Heart left ventricle (tissue), 16 donors: ENCODE data around the gene CLSTN2. TPM values are rescaled to one million over a fixed set of nuclear protein-coding genes. Genes with fewer than 3 reads are reported as not detected.
A peak's percentile ranks its signal among the peaks of the same experiment; 100 is the strongest.

Source experiments
- ATAC-seq, 4 donors: fragments of 200-7000 bp; cut with Tn5 transposase; one replicate each; pipeline ENCODE4 v1.9.1; 2020 to 2022; ENCODE audit warnings: moderate library complexity in 4 of 4, mild to moderate bottlenecking in 3 of 4, moderate number of reproducible peaks in 1 of 4
- DNase-seq, 5 donors: peaks; one replicate each; pipeline ENCODE4 v3.0.0-alpha.2; 2020
- H3K27ac ChIP-seq, 12 donors: fragments of 200-600 bp; sonication (generic) in 4 of 12; one replicate each; pipeline versions ENCODE4 v1.5.0 to v1.8.0; 2016 to 2022; ENCODE audit warnings: mild to moderate bottlenecking in 2 of 12
- H3K27me3 ChIP-seq, 9 donors: fragments of 200-600 bp; sonication (generic) in 2 of 9; one replicate each; pipeline versions ENCODE4 v1.5.1 to v1.8.0; 2016 to 2022; ENCODE audit warnings: mild to moderate bottlenecking in 3 of 9
- H3K36me3 ChIP-seq, 9 donors: fragments of 200-600 bp; sonication (generic) in 2 of 9; one replicate each; pipeline versions ENCODE4 v1.5.0 to v1.8.0; 2018 to 2022; ENCODE audit warnings: mild to moderate bottlenecking in 2 of 9
- H3K4me1 ChIP-seq, 12 donors: fragments of 200-600 bp; sonication (generic) in 4 of 12; one replicate each; pipeline versions ENCODE4 v1.5.0 to v1.8.0; 2016 to 2022; ENCODE audit warnings: mild to moderate bottlenecking in 3 of 12
- H3K4me3 ChIP-seq, 12 donors: fragments of 200-600 bp; sonication (generic) in 4 of 12; one replicate each; pipeline versions ENCODE4 v1.5.0 to v1.8.0; 2017 to 2022; ENCODE audit warnings: mild to moderate bottlenecking in 9 of 12, moderate library complexity in 4 of 12
- H3K9me3 ChIP-seq, 12 donors: fragments of 200-600 bp; sonication (generic) in 4 of 12; one replicate each; pipeline versions ENCODE4 v1.5.0 to v1.8.0; 2016 to 2022; ENCODE audit warnings: mild to moderate bottlenecking in 1 of 12
- POLR2A ChIP-seq, 2 donors: fragments of 450-650 bp; IDR thresholded peaks; one replicate each; pipeline ENCODE4 v1.6.1; 2017; ENCODE audit warnings: antibody characterized with exemption in 2 of 2, mild to moderate bottlenecking in 2 of 2, moderate library complexity in 2 of 2
- WGBS, 4 donors: extraction: QIAGEN DNeasy Blood & Tissue Kit in 2 of 4; methylation state at CpG; one replicate each; pipeline versions ENCODE4 v1.1.5 to v1.1.7; 2013 to 2018; 5-methylcytosine and 5-hydroxymethylcytosine counted together
- intact Hi-C, 10 donors: fragments of 100-400 bp; cut with DNase I; formaldehyde crosslinking; loops; one replicate each; pipeline versions ENCODE4 v1.11.1 to v1.14.2; 2022
- polyA plus RNA-seq, 2 donors: library from polyadenylated mRNA; stranded (reverse); fragments of 200-250 nt; gene quantifications; one replicate each; pipeline ENCODE4 v1.2.3, GENCODE V29; 2013
- total RNA-seq, 9 donors: library from RNA; depleted of rRNA in 2 of 9; stranded (reverse); fragments of >200 nt in 2 of 9; fragmentation: NEBNext Ultra II Directional in 3 of 9; extraction: Animal tissue kit (Norgen Biotek cat#: 25700) in 3 of 9; gene quantifications; one replicate each; pipeline versions ENCODE4 v1.1.0 to v1.2.4, GENCODE V29; 2016 to 2023
- TF ChIP-seq, protein P1 (sequence below), 12 donors: fragments of 200-600 bp; sonication (generic) in 4 of 12; IDR thresholded peaks; one replicate each; pipeline versions ENCODE4 v1.5.0 to v1.8.0; 2018 to 2022; ENCODE audit warnings: antibody characterized with exemption in 12 of 12, mild to moderate bottlenecking in 5 of 12
- donor health status: ischemic (EF 13 %, LVEDD 7.1; RV severe dilation, severe dysfunction).
- donor health status: healthy with polysubstance abuse.
- donor health status: DM: no; HTN: yes; CAD: no.
- donor health status: DM: no; HTN: no; CAD: no.
- donor health status: ischemic (EF 25% LVEDD 6.9; RV normal size, moderate dysfunction).
- donor health status: ischemic (EF 25% LVEDD 5.7; RV mildly dilated, moderate dysfunction).
- donor health status: healthy.
- donor health status: DM: yes; HTN: yes; CAD: no.
- donor health status: ischemic (EF 35%, LVEDD 5.7; RV mildly dilated, moderate dysfunction).
- donor health status: nonischemic (EF 11% LVEDD 7.7; RV severe dilation, severe dysfunction).
- donor health status: DM: yes; HTN: yes; CAD: no.
- donor health status: PGD.
- donor health status: ischemic (EF 29% LVEDD 5.4; RV normal size, mild dysfunction).
- donor health status: nonischemic (EF 23%, LVEDD 6.1; RV moderate dilation, normal function).

CLSTN2 gene
- total and polyA plus RNA-seq, 11 donors: 0.69 to 7.6 (median 3.9) TPM

DNA sequence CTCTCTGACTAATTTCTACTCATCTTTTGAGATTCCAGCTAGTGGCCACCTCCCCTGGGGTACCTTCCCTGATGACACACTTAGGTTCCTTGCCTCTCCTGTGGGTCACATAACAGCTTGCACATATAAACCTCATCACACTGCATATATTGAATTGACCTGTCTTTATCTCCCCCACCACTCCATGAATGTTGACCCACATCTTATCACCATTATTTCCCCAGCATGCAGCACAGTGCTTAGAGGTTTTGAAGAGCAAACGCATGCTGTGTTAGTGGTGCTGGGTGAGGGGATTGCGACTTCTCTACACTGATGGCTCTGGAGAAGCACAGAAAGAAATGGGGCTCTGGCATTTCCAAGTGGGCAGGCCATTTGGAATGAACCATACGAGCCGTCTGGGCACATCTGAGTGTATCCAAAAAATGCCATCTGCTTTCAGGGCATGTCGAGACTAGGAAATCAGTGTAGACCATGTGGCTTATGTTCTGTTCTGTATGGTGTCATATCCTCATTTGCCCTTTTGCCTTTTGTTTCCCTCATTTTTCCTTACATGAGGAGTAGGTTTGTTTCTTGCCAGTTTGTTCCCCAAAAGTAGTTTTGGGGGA, 409.7 kb downstream of the CLSTN2 start:
- DNase-seq (no peak), ATAC-seq (no peak)
- intact Hi-C loops: no loop called here
- WGBS, 4 donors: 72 to 89% (median 84%) methylated on average over 5 of the region's 5 CpGs
- no peak for TF ChIP-seq POLR2A (IDR thresholded peaks at IDR 0.05)
- TF ChIP-seq, protein P1, sequence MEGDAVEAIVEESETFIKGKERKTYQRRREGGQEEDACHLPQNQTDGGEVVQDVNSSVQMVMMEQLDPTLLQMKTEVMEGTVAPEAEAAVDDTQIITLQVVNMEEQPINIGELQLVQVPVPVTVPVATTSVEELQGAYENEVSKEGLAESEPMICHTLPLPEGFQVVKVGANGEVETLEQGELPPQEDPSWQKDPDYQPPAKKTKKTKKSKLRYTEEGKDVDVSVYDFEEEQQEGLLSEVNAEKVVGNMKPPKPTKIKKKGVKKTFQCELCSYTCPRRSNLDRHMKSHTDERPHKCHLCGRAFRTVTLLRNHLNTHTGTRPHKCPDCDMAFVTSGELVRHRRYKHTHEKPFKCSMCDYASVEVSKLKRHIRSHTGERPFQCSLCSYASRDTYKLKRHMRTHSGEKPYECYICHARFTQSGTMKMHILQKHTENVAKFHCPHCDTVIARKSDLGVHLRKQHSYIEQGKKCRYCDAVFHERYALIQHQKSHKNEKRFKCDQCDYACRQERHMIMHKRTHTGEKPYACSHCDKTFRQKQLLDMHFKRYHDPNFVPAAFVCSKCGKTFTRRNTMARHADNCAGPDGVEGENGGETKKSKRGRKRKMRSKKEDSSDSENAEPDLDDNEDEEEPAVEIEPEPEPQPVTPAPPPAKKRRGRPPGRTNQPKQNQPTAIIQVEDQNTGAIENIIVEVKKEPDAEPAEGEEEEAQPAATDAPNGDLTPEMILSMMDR (IDR thresholded peaks at IDR 0.05): no peak
- Histone ChIP-seq H3K4me1 (peaks cover 0 to 3% (median 0%) of the 10 kb centered on the region in 12 donors), H3K36me3 (no peaks in the 10 kb centered on the region), H3K27me3 (no peaks in the 10 kb centered on the region), H3K27ac (no peak overlapping the region), H3K4me3 (no peak overlapping the region), H3K9me3 (peaks cover 0 to 12% (median 0%) of the 10 kb centered on the region in 12 donors)

DNA sequence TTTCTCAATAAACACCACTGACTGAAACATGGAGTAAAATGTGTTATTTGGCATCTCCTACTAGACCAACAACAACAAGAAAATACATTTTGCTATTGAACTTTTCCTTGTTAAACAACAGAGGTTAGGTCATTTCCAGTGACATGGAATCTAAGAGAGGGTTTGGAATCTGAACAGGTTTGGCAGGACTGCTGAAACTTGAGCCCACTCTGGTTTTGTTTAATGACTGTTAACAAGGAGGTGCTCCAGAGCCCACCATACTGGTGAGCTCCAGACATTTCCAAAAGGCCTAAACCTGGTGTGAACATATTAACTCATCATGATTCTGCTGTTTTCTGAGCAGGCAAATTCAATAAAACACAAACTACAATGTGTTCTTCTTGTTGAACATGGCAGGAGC, 412.2 kb downstream of the CLSTN2 start:
- ATAC-seq (no peak), DNase-seq (no peak)
- no peak overlapping the region for H3K4me3 ChIP-seq
- TF ChIP-seq, protein P1 (IDR thresholded peaks at IDR 0.05): no peak
- no peak for TF ChIP-seq POLR2A (IDR thresholded peaks at IDR 0.05)
- peaks cover 0 to 6% (median 0%) of the 10 kb centered on the region in 12 donors for H3K4me1 ChIP-seq
- intact Hi-C loops: no loop called here
- H3K27me3 ChIP-seq: no peaks in the 10 kb centered on the region
- no peaks in the 10 kb centered on the region for H3K36me3 ChIP-seq
- peaks cover 0 to 9% (median 0%) of the 10 kb centered on the region in 12 donors for H3K9me3 ChIP-seq
- no peak overlapping the region for H3K27ac ChIP-seq

DNA sequence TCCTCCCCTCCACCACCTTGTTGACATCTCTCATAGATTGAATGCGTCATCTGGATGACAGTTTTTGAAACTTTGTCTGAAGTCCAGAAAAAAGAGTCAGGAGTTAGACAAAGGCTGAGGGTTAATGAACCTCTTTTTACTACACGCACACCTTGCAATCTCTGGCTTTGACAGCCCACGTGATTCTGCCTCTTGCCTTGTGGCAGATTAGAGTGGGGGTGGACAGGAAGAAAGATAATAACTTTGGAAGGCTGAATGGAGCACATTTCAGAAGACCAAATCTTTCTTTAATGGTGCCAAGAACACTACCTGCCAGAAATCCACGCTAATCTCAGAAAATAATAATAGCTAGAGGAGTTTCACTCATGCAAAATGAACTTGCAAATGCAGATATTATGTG, 415.0 kb downstream of the CLSTN2 start:
- no peak overlapping the region for H3K27ac ChIP-seq
- WGBS, 4 donors: 19 to 35% (median 25%) methylated on average over 4 of the region's 4 CpGs
- peak in 1 of 4 donors; percentile 26 for ATAC-seq

DNA sequence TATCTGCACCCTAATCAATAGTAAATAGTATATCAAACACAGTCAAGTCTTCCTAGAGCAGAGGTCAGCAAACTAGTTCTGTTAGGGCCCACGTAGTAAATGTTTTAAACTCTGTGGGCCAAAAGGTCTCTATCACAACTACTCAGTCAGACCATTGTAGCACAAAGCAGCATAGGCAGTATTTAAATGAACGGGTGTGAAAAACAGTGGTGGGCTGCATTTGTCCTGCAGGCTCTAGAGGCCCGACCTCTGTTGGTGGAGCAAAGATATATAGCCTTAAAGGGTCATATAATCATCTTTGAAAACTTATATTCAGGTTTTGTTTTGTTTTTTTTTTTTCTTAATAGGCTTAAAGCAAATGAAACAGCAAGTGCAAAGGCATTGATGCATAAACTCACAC, 416.5 kb downstream of the CLSTN2 start:
- peaks cover 0 to 6% (median 0%) of the 10 kb centered on the region in 12 donors for H3K4me1 ChIP-seq
- TF ChIP-seq, protein P1 (IDR thresholded peaks at IDR 0.05): no peak
- TF ChIP-seq POLR2A (IDR thresholded peaks at IDR 0.05): no peak
- intact Hi-C loops: no loop called here
- ATAC-seq: no peak
- H3K9me3 ChIP-seq: no peaks in the 10 kb centered on the region
- no peaks in the 10 kb centered on the region for H3K36me3 ChIP-seq
- H3K27me3 ChIP-seq: peaks cover 0 to 6% (median 0%) of the 10 kb centered on the region in 9 donors
- no peak overlapping the region for H3K27ac ChIP-seq
- WGBS, 4 donors: 57 to 77% (median 66%) methylated on average over 3 of the region's 3 CpGs
- H3K4me3 ChIP-seq: no peak overlapping the region
- no peak for DNase-seq

More for the DNA sequence above, 415.0 kb downstream of the CLSTN2 start:
- no peak for TF ChIP-seq POLR2A (IDR thresholded peaks at IDR 0.05)
- TF ChIP-seq, protein P1 (IDR thresholded peaks at IDR 0.05): no peak
- H3K4me1 ChIP-seq: peaks cover 0 to 6% (median 0%) of the 10 kb centered on the region in 12 donors
- H3K36me3 ChIP-seq: no peaks in the 10 kb centered on the region
- no peak for DNase-seq
- intact Hi-C loops: no loop called here
- H3K4me3 ChIP-seq: no peak overlapping the region
- H3K27me3 ChIP-seq: no peaks in the 10 kb centered on the region
- H3K9me3 ChIP-seq: no peaks in the 10 kb centered on the region
